ENCODE measurements around the gene URAD.
A peak's percentile ranks its signal among the peaks of the same experiment; 100 is the strongest.

Gene URAD

DNA sequence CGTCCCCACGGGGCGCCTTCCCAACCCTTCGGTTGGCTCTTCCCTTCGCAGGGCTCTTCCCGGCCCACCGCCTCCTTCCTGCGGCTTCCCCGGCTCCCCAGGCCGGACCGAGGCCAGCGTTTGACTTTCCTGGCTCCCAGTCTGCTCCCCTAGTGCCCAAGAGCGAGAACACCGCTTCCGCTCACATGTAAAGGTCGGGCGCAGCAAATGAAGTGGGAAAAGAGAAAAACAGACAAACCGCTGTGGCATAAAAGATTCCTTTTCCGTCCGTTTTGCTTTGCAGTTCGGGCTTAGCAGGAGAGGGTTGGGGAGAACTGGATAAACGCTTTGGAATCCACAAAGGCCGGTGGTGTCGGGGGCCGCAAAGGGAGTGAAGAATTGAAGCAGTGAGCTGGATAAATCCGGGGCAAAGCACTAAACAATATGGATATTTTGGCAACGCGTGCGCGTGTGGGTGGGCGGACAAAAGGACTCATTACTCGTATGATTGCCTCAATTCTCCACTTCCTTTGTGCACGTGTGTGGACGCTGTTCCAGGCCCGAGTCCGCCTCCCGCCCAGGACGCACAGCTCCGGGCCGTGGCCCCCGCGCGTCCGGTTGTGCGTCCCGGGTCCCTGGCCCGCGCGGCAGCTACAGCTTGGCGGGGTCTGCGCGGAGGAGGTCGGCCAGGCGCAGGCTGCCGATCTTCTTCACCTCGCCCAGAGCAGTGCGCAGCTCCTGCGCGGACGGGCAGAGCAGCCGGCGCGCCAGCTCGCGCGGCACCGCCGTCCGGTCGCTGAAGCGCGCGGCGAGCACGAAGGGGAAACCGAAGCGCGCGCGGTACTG is 10.8 kb downstream of the URAD start:
- H3K27me3 ChIP-seq (ENCODE audit: control insufficient read depth, insufficient read depth, low read length): peaks cover 100% of the 10 kb centered on the region
- peak overlapping the region; percentile 85 for H3K9ac ChIP-seq (ENCODE audit: low read length)
- peak overlapping the region; percentile 59 for H3K4me3 ChIP-seq (ENCODE audit: low read depth, low read length)
- no peaks in the 10 kb centered on the region for H3K9me3 ChIP-seq (ENCODE audit: control insufficient read depth, insufficient read depth, low read depth, low read length)
- H3K4me1 ChIP-seq (ENCODE audit: control insufficient read depth, insufficient read depth, low read length): peaks cover 30% of the 10 kb centered on the region
- H3K27ac ChIP-seq (ENCODE audit: low read depth, low read length): no peak overlapping the region; the same call in 1 of the 2 replicates
- no peaks in the 10 kb centered on the region for H3K36me3 ChIP-seq (ENCODE audit: control insufficient read depth, insufficient read depth, low read length)

DNA sequence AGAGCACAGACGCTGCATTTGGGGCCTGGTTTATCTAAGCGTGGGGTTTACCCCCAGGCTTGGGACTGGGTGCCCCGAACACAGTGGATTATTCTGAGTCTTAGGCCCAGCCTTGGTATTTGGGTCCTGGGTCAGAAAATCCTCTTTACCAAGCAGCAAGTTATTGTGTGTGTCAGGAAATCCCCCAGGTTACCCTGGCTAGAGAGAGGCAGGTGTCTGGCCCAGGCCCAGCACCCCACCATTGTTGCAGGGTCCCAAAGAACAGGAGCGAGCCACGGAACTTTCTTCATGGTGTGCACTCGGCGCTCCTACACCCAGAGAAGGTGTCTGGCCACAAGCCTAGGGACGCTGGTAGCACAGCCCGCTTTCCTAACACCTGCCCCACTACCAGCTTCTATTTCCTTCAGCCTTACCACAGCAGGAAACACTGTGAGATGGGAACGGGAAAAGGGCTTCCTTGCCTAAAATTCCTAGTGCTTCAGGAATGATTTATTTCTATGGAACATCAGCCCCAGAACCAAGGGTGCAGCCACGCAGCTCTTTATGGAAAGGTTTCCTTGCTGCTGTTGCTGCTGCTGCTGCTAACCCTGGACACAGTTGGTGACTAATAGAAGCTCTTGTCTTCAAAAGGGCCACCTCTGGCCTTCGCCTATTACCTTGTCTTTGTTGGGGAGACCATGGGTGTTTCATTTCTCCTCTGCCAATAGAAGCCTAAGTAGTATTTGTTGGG is 12.0 kb downstream of the URAD start:
- peaks cover 100% of the 10 kb centered on the region for H3K27me3 ChIP-seq (ENCODE audit: control insufficient read depth, insufficient read depth, low read length)
- H3K9ac ChIP-seq (ENCODE audit: low read length): peak overlapping the region; percentile 85

DNA sequence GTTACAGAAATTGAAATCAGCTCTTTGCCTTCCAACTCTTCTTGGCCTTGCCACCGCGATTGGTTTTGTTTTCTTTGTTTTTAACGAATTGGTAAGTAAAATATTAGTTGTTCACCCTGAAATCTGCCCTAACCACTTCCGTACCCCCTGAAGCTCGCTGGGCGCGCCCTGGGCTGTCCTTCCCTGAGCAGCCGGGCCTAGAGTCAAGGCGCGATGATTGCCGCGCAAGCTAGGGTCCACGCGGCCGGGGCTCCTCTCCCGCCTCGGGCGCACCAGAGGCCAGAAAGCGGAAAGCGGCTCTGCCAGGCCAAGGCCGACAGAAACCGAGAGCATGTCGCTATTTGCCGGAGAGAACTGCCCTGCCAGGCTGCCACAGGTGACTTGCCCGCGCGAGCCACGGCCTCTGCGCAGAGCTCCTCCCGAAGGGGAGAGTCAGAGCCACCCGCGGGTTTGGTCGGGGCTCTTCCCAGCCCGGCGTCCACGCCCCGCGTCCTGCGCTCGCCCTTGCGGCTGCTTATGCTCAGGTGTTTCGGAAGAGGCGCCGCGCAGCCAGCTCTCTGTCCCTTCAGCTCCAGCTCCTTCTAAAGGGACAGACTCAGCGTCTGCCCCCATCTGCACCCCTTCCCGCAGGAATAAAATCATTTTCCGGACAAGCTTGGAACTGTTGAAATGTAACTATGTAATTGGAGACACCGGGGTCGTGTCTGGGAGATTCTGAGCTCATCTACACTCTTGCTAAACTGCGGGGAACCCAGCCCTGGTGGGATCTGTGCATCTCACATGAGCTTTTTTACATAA is 12.7 kb downstream of the URAD start:
- H3K4me1 ChIP-seq (ENCODE audit: control insufficient read depth, insufficient read depth, low read length): peaks cover 48% of the 10 kb centered on the region
- H3K9ac ChIP-seq (ENCODE audit: low read length): peak overlapping the region; percentile 85
- H3K36me3 ChIP-seq (ENCODE audit: control insufficient read depth, insufficient read depth, low read length): no peaks in the 10 kb centered on the region
- H3K27ac ChIP-seq (ENCODE audit: low read depth, low read length): no peak overlapping the region
- H3K9me3 ChIP-seq (ENCODE audit: control insufficient read depth, insufficient read depth, low read depth, low read length): no peaks in the 10 kb centered on the region
- H3K27me3 ChIP-seq (ENCODE audit: control insufficient read depth, insufficient read depth, low read length): peaks cover 100% of the 10 kb centered on the region
- H3K4me3 ChIP-seq (ENCODE audit: low read depth, low read length): peak overlapping the region; percentile 40; the same call in 1 of the 2 replicates

More for the DNA sequence above, 12.0 kb downstream of the URAD start:
- no peaks in the 10 kb centered on the region for H3K36me3 ChIP-seq (ENCODE audit: control insufficient read depth, insufficient read depth, low read length)
- H3K27ac ChIP-seq (ENCODE audit: low read depth, low read length): no peak overlapping the region
- H3K9me3 ChIP-seq (ENCODE audit: control insufficient read depth, insufficient read depth, low read depth, low read length): no peaks in the 10 kb centered on the region
- peak overlapping the region; percentile 40; the same call in 1 of the 2 replicates for H3K4me3 ChIP-seq (ENCODE audit: low read depth, low read length)
- H3K4me1 ChIP-seq (ENCODE audit: control insufficient read depth, insufficient read depth, low read length): peaks cover 41% of the 10 kb centered on the region

DNA sequence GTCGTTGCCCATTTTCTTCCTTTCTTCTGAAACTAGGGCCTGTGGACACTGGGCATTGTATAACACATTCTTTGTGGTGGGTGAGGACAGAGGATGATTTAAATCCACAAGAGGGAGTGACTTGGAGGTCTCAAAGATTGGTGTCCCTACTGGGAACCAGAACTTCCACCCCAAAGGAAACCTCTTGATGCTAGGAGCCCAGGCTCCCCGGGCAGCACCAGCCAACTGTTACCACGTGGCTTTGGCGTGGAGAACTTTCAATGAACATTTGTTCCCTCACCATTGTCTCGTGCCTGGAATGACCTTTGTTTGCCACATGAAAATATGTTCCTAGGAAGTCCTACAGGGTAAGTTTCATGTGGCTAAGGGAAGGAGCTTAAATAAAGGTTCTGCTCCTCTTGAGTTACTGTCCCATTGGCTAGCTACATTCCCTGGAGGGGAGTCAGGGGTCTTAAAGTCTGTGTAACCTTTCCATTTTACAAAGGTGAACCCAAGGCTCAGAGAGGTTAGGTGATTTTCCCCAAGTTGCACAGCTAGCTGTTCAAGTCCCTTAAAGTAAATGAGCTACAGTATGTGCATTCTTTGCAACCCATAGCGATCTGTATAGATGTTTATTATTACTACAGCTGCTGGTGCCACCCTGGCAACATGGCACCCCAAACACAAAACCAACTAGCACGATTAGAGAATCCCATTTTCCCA is 14.4 kb downstream of the URAD start:
- Histone ChIP-seq H3K4me1 (ENCODE audit: control insufficient read depth, insufficient read depth, low read length) (peaks cover 51% of the 10 kb centered on the region), H3K9me3 (ENCODE audit: control insufficient read depth, insufficient read depth, low read depth, low read length) (no peaks in the 10 kb centered on the region), H3K36me3 (ENCODE audit: control insufficient read depth, insufficient read depth, low read length) (no peaks in the 10 kb centered on the region), H3K4me3 (ENCODE audit: low read depth, low read length) (no peak overlapping the region), H3K27me3 (ENCODE audit: control insufficient read depth, insufficient read depth, low read length) (peaks cover 100% of the 10 kb centered on the region), H3K9ac (ENCODE audit: low read length) (peak overlapping the region; percentile 3), H3K27ac (ENCODE audit: low read depth, low read length) (no peak overlapping the region)

DNA sequence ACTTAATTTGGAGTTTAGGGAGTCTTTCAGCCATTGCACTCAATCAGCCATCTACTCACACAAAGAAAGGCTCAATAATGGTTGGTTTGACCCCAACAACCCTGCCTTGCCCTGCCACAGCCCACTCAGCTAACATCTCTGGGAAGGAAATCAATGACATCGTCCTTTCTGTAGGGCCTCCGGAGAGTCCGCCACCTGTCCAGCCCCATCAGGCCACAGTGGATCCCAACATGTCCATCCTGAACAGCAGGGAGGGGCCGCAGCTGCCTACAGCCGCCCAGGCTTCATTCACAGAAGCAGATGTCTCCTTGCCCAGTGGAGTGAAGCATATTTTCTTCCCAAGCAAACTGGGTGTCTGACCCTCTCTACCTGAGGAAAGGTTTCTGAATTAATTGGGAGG is 15.2 kb downstream of the URAD start:
- Histone ChIP-seq H3K4me3 (ENCODE audit: low read depth, low read length) (no peak overlapping the region), H3K27ac (ENCODE audit: low read depth, low read length) (no peak overlapping the region), H3K36me3 (ENCODE audit: control insufficient read depth, insufficient read depth, low read length) (no peaks in the 10 kb centered on the region), H3K4me1 (ENCODE audit: control insufficient read depth, insufficient read depth, low read length) (peaks cover 49% of the 10 kb centered on the region), H3K27me3 (ENCODE audit: control insufficient read depth, insufficient read depth, low read length) (peaks cover 100% of the 10 kb centered on the region), H3K9ac (ENCODE audit: low read length) (no peak overlapping the region), H3K9me3 (ENCODE audit: control insufficient read depth, insufficient read depth, low read depth, low read length) (no peaks in the 10 kb centered on the region)

DNA sequence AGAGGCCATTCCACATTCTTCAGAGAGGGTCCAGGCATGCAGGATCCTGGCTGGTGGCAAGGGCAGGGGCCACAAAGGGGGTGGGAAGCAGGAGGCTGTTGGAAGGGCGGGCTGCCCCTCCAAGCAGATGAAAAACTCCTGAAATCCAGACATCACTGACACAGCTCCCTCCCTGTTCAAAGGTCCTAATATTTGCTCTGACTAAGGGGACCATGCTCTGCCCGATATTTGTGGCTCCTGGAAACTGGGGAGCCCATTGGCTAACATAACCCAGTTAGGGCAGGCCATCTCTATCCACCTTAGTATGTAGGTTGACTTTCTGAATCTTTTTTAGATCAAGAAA is 16.0 kb downstream of the URAD start:
- Histone ChIP-seq H3K9me3 (ENCODE audit: control insufficient read depth, insufficient read depth, low read depth, low read length) (no peaks in the 10 kb centered on the region), H3K9ac (ENCODE audit: low read length) (peak overlapping the region; percentile 40), H3K36me3 (ENCODE audit: control insufficient read depth, insufficient read depth, low read length) (no peaks in the 10 kb centered on the region), H3K27me3 (ENCODE audit: control insufficient read depth, insufficient read depth, low read length) (peaks cover 100% of the 10 kb centered on the region), H3K4me3 (ENCODE audit: low read depth, low read length) (no peak overlapping the region), H3K4me1 (ENCODE audit: control insufficient read depth, insufficient read depth, low read length) (peaks cover 57% of the 10 kb centered on the region), H3K27ac (ENCODE audit: low read depth, low read length) (no peak overlapping the region)

DNA sequence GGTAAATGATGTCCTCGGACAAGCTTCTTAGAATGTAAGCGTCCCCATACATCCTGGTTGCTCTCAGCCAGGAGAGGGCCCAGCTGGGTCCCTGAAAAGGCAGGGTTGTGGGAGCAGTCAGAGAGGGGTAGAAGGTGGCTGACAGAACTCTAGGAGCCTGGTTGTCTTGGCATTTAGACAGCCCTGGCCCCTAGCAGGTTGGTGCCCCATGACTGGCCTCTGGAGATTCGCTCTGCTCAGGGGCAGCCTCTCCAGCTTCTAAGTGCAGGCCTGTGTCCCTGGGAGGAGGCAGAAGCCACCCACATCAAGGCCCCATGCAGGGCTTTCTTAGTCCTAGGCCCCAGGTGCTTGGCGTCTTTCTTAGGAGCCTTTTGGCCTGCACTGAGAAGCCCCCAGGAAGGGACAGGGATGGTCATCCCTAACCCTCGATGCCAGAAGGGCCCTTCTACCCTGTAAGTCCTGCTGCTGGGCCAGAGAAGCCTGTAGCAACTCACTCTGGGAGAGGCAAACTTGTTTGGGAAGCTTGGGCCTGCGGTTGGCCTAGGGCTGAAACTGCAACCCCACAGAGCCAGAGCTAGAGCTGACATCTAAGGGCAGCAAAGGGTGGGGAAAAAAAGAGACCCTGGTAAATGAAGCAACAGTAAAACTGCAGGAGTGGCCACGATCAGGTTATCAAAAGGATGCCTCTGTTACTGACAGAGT is 16.6 kb downstream of the URAD start:
- peaks cover 61% of the 10 kb centered on the region for H3K4me1 ChIP-seq (ENCODE audit: control insufficient read depth, insufficient read depth, low read length)
- H3K36me3 ChIP-seq (ENCODE audit: control insufficient read depth, insufficient read depth, low read length): no peaks in the 10 kb centered on the region
- peaks cover 100% of the 10 kb centered on the region for H3K27me3 ChIP-seq (ENCODE audit: control insufficient read depth, insufficient read depth, low read length)
- no peak overlapping the region; the same call in 1 of the 2 replicates for H3K27ac ChIP-seq (ENCODE audit: low read depth, low read length)
- H3K9me3 ChIP-seq (ENCODE audit: control insufficient read depth, insufficient read depth, low read depth, low read length): no peaks in the 10 kb centered on the region
- peak overlapping the region; percentile 40 for H3K9ac ChIP-seq (ENCODE audit: low read length)
- H3K4me3 ChIP-seq (ENCODE audit: low read depth, low read length): peak overlapping the region; percentile 80; the same call in 1 of the 2 replicates

DNA sequence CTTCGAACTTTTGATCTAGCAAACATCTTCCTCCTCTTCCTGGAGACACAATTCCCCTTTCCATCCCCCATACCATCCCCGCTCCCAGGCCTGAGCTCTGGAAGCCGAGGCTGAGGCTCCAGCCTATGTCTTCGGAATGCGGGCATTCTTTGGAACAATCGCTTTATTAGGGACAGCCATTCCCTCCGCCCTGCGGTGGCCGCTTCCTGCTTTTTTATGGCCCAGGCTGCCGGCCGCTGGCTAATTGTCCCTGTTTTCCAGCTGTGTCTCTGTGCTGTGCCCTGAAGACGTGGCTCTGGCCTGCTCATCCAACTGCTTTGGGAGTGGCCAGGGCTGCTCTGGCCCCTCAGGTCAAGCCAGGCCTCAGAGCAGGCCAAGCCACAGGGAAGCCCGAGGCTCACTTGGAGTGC is 17.3 kb downstream of the URAD start:
- Histone ChIP-seq H3K27ac (ENCODE audit: low read depth, low read length) (no peak overlapping the region; the same call in 1 of the 2 replicates), H3K9me3 (ENCODE audit: control insufficient read depth, insufficient read depth, low read depth, low read length) (no peaks in the 10 kb centered on the region), H3K36me3 (ENCODE audit: control insufficient read depth, insufficient read depth, low read length) (no peaks in the 10 kb centered on the region), H3K4me3 (ENCODE audit: low read depth, low read length) (peak overlapping the region; percentile 80; the same call in 1 of the 2 replicates), H3K4me1 (ENCODE audit: control insufficient read depth, insufficient read depth, low read length) (peaks cover 64% of the 10 kb centered on the region), H3K9ac (ENCODE audit: low read length) (peak overlapping the region; percentile 52), H3K27me3 (ENCODE audit: control insufficient read depth, insufficient read depth, low read length) (peaks cover 100% of the 10 kb centered on the region)

DNA sequence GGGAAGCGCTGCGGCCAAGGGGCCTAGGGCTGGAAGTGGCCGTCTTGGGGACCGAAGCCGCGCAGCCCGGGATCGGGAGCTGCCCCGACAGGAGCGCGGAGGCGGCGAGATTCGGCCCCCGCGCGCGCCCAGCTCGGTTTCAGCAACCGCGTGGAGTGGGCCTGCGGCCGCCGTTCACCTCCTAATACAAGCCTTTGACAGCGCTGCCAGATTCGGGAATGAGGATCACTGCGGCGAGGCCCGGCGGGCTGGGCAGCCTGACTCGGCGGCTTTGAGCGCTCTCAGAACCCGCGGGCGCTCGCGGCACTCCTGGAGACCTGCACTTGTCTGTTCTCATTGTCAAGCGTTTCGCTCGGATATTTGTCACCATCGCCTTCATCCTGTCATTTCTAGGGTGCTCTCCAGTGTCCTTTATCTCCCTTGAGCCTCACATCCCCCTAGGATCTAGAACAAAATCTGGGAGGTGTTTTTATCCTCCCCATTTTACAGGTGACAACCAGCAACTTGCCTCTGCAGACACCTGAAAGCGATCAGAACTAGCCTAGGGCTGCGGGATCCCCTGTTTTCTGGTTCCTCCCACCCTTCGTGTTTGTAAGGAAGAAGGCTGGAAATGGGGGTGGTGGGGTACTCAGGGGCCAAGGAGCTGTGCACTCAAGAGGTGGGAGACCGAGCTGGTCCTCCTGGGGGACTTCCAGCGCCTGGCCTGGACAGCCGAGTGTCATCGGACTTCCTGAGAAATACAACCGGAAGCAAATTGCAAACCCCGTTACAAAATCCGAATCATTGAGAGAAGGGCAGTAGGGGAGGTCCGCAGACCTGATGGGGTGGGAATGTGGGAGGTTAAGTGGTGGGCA is 17.9 kb downstream of the URAD start:
- peak overlapping the region; percentile 80; the same call in 1 of the 2 replicates for H3K4me3 ChIP-seq (ENCODE audit: low read depth, low read length)
- peak overlapping the region; percentile 52 for H3K9ac ChIP-seq (ENCODE audit: low read length)
- H3K27me3 ChIP-seq (ENCODE audit: control insufficient read depth, insufficient read depth, low read length): peaks cover 100% of the 10 kb centered on the region
- H3K9me3 ChIP-seq (ENCODE audit: control insufficient read depth, insufficient read depth, low read depth, low read length): no peaks in the 10 kb centered on the region
- no peak overlapping the region for H3K27ac ChIP-seq (ENCODE audit: low read depth, low read length)
- peaks cover 61% of the 10 kb centered on the region for H3K4me1 ChIP-seq (ENCODE audit: control insufficient read depth, insufficient read depth, low read length)
- no peaks in the 10 kb centered on the region for H3K36me3 ChIP-seq (ENCODE audit: control insufficient read depth, insufficient read depth, low read length)

Measured in HUES6 (cell line).